GM13976 (cell line): Measurements from ENCODE around the gene ST3GAL2.

ENCODE experiments used
- DNase-seq: peaks from one replicate; pipeline ENCODE4 v3.0.0; 2012; ENCODE audit warnings: low spot score
- CTCF ChIP-seq: IDR thresholded peaks from 2 replicates; pipeline ENCODE4 v1.5.1; 2012; ENCODE audit warnings: borderline replicate concordance, mild to moderate bottlenecking; ENCODE audit not compliant: insufficient read depth; ENCODE audit errors: extremely low read depth, missing control alignments, control extremely low read depth
- in situ Hi-C: fragments of 300-500 bp; cut with MboI; formaldehyde crosslinking; loops from one replicate; pipeline ENCODE4 v1.12.0; 2022; ENCODE audit warnings: low sequenced_read_pairs, mixed read lengths, inconsistent platforms; ENCODE audit not compliant: unreplicated experiment

ST3GAL2 gene

GRCh38 chr16:70364399-70364798, 74.5 kb downstream of the ST3GAL2 start:
- in situ Hi-C loops = loop anchor here (25.0 kb wide), 1 partner anchor 273 kb away; the partner anchor contains the start of gene IL34
- no peak for DNase-seq
- TF ChIP-seq CTCF = no peak

DNA sequence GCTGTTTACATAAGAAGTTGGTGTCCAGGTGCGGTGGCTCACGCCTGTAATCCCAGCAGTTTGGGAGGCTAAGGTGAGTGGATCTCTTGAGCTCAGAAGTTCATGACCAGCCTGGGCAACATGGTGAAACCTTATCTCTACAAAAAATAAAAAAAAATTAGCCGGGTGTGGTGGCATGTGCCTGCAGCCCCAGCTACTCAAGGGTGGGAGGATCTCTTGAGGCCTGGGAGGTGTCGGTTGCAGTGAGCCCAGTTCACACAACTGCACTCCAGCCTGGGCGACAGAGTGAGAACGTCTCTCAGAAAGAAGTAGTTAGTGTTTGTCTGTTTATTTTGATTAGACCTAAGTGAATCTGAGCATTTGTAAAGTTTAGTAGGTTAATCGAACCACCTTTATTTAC, 79.3 kb downstream of the ST3GAL2 start:
- DNase-seq = no peak
- in situ Hi-C loops = loop anchor here (25.0 kb wide), 1 partner anchor 278 kb away; the partner anchor contains the start of gene IL34
- no peak for TF ChIP-seq CTCF

- no peak for DNase-seq
- in situ Hi-C loops = loop anchor here (25.0 kb wide), 1 partner anchor 288 kb away; the partner anchor contains the start of gene IL34
- TF ChIP-seq CTCF = no peak
Measured at GRCh38 chr16:70349783-70350182, 89.1 kb downstream of the ST3GAL2 start.

DNA sequence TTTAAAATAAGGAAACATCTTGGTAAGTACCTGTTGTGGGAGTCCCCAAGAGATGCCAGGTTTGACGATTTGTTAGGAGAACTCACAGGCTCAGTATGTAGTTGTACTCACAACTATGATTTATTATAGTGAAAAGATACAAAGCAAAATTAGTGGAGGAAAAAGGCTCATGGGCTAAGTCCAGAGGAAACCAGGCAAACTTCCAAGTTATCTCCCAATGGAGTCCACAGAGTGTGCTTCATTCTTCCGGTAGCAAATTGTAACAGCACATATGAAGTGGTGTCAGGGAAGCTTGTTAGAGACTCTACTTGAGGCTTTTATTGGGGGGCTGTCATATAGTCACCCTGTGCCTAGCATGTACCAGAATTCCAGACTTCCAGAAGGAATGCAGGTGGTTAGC, 89.9 kb downstream of the ST3GAL2 start:
- TF ChIP-seq CTCF = no peak
- no peak for DNase-seq
- in situ Hi-C loops = no loop called here

DNA sequence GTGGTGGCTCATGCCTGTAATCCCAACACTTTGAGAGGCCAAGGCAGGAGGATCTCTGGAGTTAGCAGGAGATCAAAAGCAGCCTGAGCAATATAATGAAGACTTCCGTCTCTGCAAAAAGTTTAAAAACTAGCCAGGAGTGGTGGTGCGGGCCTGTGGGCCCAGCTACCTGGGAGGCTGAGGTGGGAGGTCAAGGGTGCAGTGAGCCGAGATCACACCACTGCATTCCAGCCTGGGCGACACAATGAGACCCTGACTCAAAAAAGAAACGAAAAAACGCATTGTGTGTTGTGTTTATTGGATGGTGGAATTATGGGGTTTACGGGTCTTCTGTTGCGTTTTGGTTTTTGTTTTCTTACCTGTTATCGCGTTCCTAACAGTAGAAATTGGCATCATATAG, 93.1 kb downstream of the ST3GAL2 start:
- no peak for DNase-seq
- TF ChIP-seq CTCF = no peak
- in situ Hi-C loops = no loop called here

GRCh38 chr16:70342016-70342415, 96.9 kb downstream of the ST3GAL2 start:
- DNase-seq = no peak
- no peak for TF ChIP-seq CTCF
- in situ Hi-C loops = no loop called here

GRCh38 chr16:70341600-70341999, 97.3 kb downstream of the ST3GAL2 start:
- in situ Hi-C loops = no loop called here
- no peak for DNase-seq
- no peak for TF ChIP-seq CTCF
